ENCODE results near the gene GALNT9.

GALNT9 gene

GRCh38 chr12:132343294-132344004 is 14.1 kb upstream of the GALNT9 start:
- no peak for DNase-seq

- DNase-seq = no peak
Measured at GRCh38 chr12:132342251-132343227, 13.2 kb upstream of the GALNT9 start.

- no peak for DNase-seq
Measured at GRCh38 chr12:132341318-132342050, 12.1 kb upstream of the GALNT9 start.

- no peak for DNase-seq
Measured at GRCh38 chr12:132340266-132341035, 11.1 kb upstream of the GALNT9 start.

GRCh38 chr12:132339856-132340255 is 10.5 kb upstream of the GALNT9 start:
- DNase-seq = no peak

GRCh38 chr12:132338781-132339180 is 9.4 kb upstream of the GALNT9 start:
- DNase-seq = no peak

- DNase-seq = no peak
Measured at GRCh38 chr12:132338311-132338710, 8.9 kb upstream of the GALNT9 start.

- no peak for DNase-seq
Measured at GRCh38 chr12:132337557-132337956, 8.2 kb upstream of the GALNT9 start.

- no peak for DNase-seq
Measured at GRCh38 chr12:132336451-132337413, 7.3 kb upstream of the GALNT9 start.

GRCh38 chr12:132335179-132335756 is 5.9 kb upstream of the GALNT9 start:
- DNase-seq = no peak

- no peak for DNase-seq
Measured at GRCh38 chr12:132333766-132334165, 4.4 kb upstream of the GALNT9 start.

GRCh38 chr12:132333273-132333672 is 3.9 kb upstream of the GALNT9 start:
- no peak for DNase-seq

GRCh38 chr12:132330549-132330881 is 1.1 kb upstream of the GALNT9 start:
- DNase-seq = no peak

GRCh38 chr12:132329720-132330548 is 545 bp upstream of the GALNT9 start:
- no peak for DNase-seq

- no peak for DNase-seq
Measured at GRCh38 chr12:132328282-132329029, 933 bp downstream of the GALNT9 start.

- DNase-seq = peak; percentile 64
Measured at GRCh38 chr12:132327336-132328171, 1.8 kb downstream of the GALNT9 start.

- no peak for DNase-seq
Measured at GRCh38 chr12:132326646-132327045, 2.7 kb downstream of the GALNT9 start.

- no peak for DNase-seq
Measured at GRCh38 chr12:132325733-132326130, 3.7 kb downstream of the GALNT9 start.
